ENCODE data around the gene INKA2. TPM values are rescaled to one million over a fixed set of nuclear protein-coding genes. Genes with fewer than 3 reads are reported as not detected.

INKA2 gene
- total RNA-seq, 1 donor from 2014 or later: 14.7 TPM

GRCh38 chr1:111778066-111778465 is 38.9 kb upstream of the INKA2 start:
- intact Hi-C loops (cut with DNase I): no loop called here

GRCh38 chr1:111777301-111777700 is 38.1 kb upstream of the INKA2 start:
- ATAC-seq (no peak), DNase-seq (no peak)
- H3K27ac ChIP-seq: no peak overlapping the region
- no peaks in the 10 kb centered on the region for H3K36me3 ChIP-seq
- H3K9me3 ChIP-seq: no peaks in the 10 kb centered on the region
- intact Hi-C loops (cut with DNase I): no loop called here
- no peaks in the 10 kb centered on the region for H3K27me3 ChIP-seq (ENCODE audit: low read depth)
- no peak overlapping the region for H3K4me3 ChIP-seq
- H3K4me1 ChIP-seq: no peaks in the 10 kb centered on the region
- TF ChIP-seq, protein P1, sequence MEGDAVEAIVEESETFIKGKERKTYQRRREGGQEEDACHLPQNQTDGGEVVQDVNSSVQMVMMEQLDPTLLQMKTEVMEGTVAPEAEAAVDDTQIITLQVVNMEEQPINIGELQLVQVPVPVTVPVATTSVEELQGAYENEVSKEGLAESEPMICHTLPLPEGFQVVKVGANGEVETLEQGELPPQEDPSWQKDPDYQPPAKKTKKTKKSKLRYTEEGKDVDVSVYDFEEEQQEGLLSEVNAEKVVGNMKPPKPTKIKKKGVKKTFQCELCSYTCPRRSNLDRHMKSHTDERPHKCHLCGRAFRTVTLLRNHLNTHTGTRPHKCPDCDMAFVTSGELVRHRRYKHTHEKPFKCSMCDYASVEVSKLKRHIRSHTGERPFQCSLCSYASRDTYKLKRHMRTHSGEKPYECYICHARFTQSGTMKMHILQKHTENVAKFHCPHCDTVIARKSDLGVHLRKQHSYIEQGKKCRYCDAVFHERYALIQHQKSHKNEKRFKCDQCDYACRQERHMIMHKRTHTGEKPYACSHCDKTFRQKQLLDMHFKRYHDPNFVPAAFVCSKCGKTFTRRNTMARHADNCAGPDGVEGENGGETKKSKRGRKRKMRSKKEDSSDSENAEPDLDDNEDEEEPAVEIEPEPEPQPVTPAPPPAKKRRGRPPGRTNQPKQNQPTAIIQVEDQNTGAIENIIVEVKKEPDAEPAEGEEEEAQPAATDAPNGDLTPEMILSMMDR (IDR thresholded peaks at IDR 0.05): no peak

More at GRCh38 chr1:111778066-111778465, 38.9 kb upstream of the INKA2 start:
- ATAC-seq (no peak), DNase-seq (no peak)
- Histone ChIP-seq H3K4me3 (no peak overlapping the region), H3K4me1 (no peaks in the 10 kb centered on the region), H3K27me3 (ENCODE audit: low read depth) (no peaks in the 10 kb centered on the region), H3K27ac (no peak overlapping the region), H3K9me3 (no peaks in the 10 kb centered on the region), H3K36me3 (no peaks in the 10 kb centered on the region)
- TF ChIP-seq, protein P1 (IDR thresholded peaks at IDR 0.05): no peak

GRCh38 chr1:111776861-111777260 is 37.7 kb upstream of the INKA2 start:
- DNase-seq (no peak), ATAC-seq (no peak)
- Histone ChIP-seq H3K27ac (no peak overlapping the region), H3K4me3 (no peak overlapping the region), H3K4me1 (no peaks in the 10 kb centered on the region), H3K27me3 (ENCODE audit: low read depth) (no peaks in the 10 kb centered on the region), H3K9me3 (no peaks in the 10 kb centered on the region), H3K36me3 (no peaks in the 10 kb centered on the region)
- intact Hi-C loops (cut with DNase I): no loop called here
- TF ChIP-seq, protein P1 (IDR thresholded peaks at IDR 0.05): no peak

DNA sequence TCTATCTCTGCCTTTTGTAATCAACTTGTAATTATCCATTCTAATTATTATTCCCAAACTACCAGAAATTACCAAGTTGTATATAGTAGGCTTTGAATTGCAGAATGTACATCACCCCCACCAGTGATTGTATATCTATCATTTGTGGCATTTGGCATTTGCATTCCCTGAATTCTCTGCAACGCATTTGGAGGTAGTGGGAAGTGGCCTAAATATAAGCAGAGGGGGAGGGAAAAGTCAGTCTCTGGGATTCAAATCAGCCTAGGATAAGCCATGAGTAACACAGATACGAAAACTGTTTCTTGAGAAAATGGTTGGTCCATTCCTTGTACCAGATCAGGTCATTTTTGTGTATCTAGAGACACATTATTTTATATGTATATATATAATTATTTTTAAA is 37.2 kb upstream of the INKA2 start:
- ATAC-seq: no peak
- no peaks in the 10 kb centered on the region for H3K27me3 ChIP-seq (ENCODE audit: low read depth)
- H3K9me3 ChIP-seq: no peaks in the 10 kb centered on the region
- TF ChIP-seq, protein P1 (IDR thresholded peaks at IDR 0.05): no peak
- no peak overlapping the region for H3K4me3 ChIP-seq
- DNase-seq: no peak
- intact Hi-C loops (cut with DNase I): no loop called here
- H3K27ac ChIP-seq: no peak overlapping the region
- no peaks in the 10 kb centered on the region for H3K4me1 ChIP-seq
- no peaks in the 10 kb centered on the region for H3K36me3 ChIP-seq

GRCh38 chr1:111775966-111776365 is 36.8 kb upstream of the INKA2 start:
- H3K9me3 ChIP-seq: no peaks in the 10 kb centered on the region
- no peak for DNase-seq
- no peak overlapping the region for H3K27ac ChIP-seq
- H3K4me1 ChIP-seq: no peaks in the 10 kb centered on the region
- intact Hi-C loops (cut with DNase I): no loop called here
- TF ChIP-seq, protein P1 (IDR thresholded peaks at IDR 0.05): no peak
- ATAC-seq: no peak
- no peak overlapping the region for H3K4me3 ChIP-seq
- no peaks in the 10 kb centered on the region for H3K36me3 ChIP-seq
- H3K27me3 ChIP-seq (ENCODE audit: low read depth): no peaks in the 10 kb centered on the region

GRCh38 chr1:111770916-111771315 is 31.7 kb upstream of the INKA2 start:
- Histone ChIP-seq H3K4me3 (no peak overlapping the region), H3K4me1 (no peaks in the 10 kb centered on the region), H3K27ac (no peak overlapping the region), H3K9me3 (no peaks in the 10 kb centered on the region), H3K27me3 (ENCODE audit: low read depth) (no peaks in the 10 kb centered on the region), H3K36me3 (peaks cover 23% of the 10 kb centered on the region)
- intact Hi-C loops (cut with DNase I): no loop called here
- DNase-seq: no peak
- ATAC-seq: no peak
- TF ChIP-seq, protein P1 (IDR thresholded peaks at IDR 0.05): no peak
